OCI-LY3 (cell line): Measurements from ENCODE around the gene CLCN5.

Experiments
- EZH2phosphoT487 ChIP-seq: fragments of 200-600 bp; shearing (Covaris generic); IDR thresholded peaks from 2 replicates; pipeline ENCODE4 v1.6.1; 2018; ENCODE audit warnings: antibody characterized with exemption, mixed run types, low read depth
- TF ChIP-seq, protein P1 (sequence below): fragments of 200-600, 300-600 bp; sonication (generic); IDR thresholded peaks from 2 replicates; pipeline ENCODE4 v1.5.1; 2014; ENCODE audit warnings: antibody characterized with exemption, low read length, low read depth

DNA sequence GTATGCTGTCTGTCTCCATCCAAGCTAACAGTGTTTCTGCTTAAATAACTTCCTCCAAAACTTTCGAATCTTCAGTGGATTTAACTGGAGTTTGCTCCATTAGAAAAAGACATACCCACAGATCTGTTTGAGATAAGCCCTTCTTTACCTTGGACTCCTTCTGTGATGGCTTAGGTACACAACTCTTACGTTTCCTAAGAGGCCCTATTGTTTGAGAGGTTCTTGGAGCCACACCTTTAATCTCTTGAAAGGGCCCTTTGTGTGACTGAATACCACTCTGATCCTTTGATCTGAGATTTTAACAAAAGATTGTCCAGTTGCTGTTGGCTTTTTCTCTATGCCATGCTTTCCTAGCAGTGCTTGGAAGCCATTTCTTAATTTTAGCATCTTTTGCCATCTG, 185.9 kb downstream of the CLCN5 start:
- TF ChIP-seq, protein P1, sequence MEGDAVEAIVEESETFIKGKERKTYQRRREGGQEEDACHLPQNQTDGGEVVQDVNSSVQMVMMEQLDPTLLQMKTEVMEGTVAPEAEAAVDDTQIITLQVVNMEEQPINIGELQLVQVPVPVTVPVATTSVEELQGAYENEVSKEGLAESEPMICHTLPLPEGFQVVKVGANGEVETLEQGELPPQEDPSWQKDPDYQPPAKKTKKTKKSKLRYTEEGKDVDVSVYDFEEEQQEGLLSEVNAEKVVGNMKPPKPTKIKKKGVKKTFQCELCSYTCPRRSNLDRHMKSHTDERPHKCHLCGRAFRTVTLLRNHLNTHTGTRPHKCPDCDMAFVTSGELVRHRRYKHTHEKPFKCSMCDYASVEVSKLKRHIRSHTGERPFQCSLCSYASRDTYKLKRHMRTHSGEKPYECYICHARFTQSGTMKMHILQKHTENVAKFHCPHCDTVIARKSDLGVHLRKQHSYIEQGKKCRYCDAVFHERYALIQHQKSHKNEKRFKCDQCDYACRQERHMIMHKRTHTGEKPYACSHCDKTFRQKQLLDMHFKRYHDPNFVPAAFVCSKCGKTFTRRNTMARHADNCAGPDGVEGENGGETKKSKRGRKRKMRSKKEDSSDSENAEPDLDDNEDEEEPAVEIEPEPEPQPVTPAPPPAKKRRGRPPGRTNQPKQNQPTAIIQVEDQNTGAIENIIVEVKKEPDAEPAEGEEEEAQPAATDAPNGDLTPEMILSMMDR: no peak
- no peak for TF ChIP-seq EZH2phosphoT487
